NCI-H2107 treated with DMSO at 0.1 percent for 48 hours (cell line): ENCODE results near the gene FNDC11.
"Not testable (repeated sequence)": the region's sequence is repeated elsewhere in the genome, so short reads cannot be mapped to it uniquely, and the experiment has no call there.

Experiments used
- DNase-seq: peaks from one replicate; lab custom pipeline; 2025; ENCODE audit not compliant: unreplicated experiment; lab: John Stamatoyannopoulos, UW

The FNDC11 gene

GRCh38 chr20:63565699-63566335 is 11.9 kb downstream of the FNDC11 start:
- DNase-seq: no peak

DNA sequence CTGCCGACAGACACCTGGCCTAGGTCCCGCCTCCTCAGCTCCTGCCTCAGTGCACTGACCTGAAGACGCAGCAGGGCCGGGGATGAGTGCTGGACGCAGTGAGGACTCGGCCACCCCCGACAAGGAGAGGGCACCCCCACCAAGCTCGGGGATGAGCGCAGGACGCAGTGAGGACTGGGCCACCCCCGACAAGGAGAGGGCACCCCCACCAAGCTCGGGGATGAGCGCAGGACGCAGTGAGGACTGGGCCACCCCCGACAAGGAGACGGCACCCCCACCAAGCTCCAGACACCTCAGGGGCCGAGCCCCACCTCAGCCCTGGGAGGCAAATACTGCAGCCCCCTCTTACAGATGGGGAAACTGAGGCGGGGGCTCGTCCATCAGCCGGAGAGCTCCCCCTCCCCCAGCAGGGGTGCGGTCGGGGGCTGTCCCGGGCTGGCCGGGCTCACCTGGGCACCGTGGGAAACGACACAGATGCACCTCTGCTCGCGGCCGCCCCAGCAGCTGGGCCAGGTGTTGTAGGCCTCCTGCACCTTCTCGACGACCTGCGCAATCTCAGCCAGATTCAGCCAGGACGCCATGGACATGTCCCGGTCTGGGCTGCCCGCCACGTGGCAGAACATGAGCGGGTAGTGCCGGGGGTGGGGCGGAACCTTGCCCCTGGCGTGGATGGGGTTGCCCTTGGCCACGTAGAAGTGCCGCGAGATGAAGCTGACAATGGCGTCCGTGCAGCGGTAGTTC is 12.6 kb downstream of the FNDC11 start:
- no peak for DNase-seq

DNA sequence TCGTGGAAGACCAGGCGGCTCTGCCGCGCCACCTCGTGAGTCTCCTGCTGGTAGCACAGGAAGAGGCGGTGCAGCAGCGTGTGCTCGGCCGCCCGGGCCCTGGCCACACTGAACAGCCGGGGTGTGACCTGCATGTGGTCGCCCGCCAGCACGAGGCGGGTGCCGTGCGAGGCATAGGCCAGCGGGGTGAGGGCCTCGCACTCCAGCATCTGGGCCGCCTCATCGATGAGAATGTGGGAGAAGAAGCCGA is 13.1 kb downstream of the FNDC11 start:
- DNase-seq: no peak

DNA sequence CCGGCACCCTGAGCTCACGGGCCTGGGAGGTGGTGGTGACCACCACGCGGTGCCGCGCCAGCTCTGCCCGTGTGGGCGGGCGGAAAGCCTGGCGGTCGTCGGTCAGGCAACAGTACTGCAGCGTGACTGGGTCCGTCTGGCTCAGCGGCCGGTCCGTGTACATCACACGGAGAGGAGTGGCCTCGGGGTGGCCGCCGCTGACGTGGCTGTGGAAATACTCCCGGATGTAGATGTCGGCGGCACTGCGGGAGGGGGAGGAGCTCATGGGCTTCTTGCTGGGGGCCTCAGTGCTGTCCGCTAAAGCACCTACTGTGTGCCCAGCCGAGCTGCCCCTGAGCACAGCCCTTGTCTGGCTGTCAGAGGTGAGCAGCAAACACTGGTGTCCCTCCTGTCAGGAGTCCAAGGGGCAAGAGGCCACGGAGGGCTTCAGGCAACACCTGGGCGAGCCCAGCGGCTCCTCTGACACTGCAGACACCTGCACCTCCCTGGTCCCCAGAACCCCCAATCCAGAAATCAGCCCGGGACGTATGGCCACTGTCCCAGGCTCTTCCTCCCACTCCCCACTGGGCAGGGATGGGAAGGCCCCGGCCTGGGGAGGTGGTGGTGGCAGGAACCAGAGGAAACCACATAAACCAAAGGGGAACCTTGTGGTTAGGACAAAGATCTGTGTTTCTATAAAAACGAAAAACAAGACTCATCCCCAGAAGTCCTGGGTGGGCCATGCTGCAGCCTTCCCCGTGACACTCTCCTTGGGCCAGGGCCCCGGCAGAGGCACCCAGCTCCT is 13.6 kb downstream of the FNDC11 start:
- DNase-seq: no peak

- DNase-seq: no peak
These were observed 14.4 kb downstream of the FNDC11 start for GRCh38 chr20:63568170-63568981.

GRCh38 chr20:63568986-63569949 is 15.3 kb downstream of the FNDC11 start:
- no peak for DNase-seq

GRCh38 chr20:63570281-63571086 is 16.5 kb downstream of the FNDC11 start:
- no peak for DNase-seq

GRCh38 chr20:63571087-63571478 is 17.1 kb downstream of the FNDC11 start:
- not testable (repeated sequence) for DNase-seq

GRCh38 chr20:63572071-63572787 is 18.3 kb downstream of the FNDC11 start:
- no peak for DNase-seq

- DNase-seq: no peak
These were observed 19.1 kb downstream of the FNDC11 start for GRCh38 chr20:63572788-63573646.

- DNase-seq: no peak
These were observed 19.7 kb downstream of the FNDC11 start for GRCh38 chr20:63573647-63574131.

- DNase-seq: peak; percentile 25
These were observed 20.3 kb downstream of the FNDC11 start, which contains the start of gene HELZ2 for GRCh38 chr20:63574156-63574828. Gene HELZ2, minus strand, starts transcription at chr20:63574239. Its CDS starts 1,854 bp downstream, at chr20:63572385.

DNA sequence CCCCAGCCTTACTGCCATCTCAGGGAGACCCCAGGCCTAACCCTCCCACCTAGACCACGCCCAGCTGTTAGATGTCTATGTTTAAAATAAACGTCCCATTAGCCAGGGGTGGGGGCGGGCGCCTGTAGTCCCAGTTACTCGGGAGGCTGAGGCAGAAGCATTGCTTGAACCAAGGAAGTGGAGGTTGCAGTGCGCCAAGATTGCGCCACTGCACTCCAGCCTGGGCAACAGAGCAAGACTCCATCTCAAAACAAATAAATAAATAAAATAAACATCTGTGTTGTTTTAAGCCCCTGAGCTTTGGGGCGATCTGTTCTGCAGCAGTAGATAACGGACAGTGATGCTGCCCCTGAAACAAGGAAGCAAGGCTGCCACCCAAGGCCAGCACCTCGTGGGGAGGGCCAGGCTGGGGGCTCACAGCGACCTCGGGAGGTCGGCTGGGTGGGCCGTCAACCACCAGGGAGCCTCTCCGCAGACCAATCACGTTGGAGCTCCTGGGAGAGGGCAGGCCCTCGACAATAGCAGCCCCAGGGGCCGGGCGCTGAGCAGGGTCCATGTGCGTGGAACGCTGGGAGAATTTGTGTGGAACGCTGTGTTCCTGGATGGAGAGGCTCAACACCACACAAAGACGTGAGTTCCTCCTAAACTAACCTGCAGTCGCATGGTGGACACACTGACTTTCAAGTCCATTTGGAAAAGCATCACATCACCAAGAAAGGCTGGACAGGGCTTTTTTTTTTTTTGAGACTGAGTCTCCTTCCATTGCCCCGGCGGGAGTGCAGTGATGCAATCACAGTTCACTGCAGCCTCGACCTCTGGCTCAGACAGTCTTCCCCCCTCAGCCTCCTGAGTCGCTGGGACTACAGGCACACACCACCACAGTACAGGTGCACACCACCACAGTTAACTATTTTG is 21.1 kb downstream of the FNDC11 start:
- DNase-seq: no peak

DNA sequence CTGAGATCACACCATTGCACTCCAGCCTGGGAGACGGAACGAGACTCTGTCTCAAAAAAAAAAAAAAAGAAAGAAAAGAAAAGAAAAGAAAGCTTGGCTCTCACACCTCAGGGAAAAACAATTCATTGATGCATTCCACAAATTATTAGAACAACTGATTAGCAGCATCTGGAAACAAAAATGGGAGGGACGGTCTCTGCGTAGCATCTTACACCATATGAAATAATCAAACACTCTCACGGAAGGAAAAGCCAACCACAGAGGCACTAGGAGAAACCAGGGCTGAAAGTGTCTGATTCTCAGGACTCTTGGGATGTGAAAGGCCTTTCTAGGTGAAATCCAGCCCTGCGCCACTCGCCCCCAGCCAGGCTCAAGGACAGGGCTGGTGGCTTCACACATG is 22.4 kb downstream of the FNDC11 start:
- no peak for DNase-seq

DNA sequence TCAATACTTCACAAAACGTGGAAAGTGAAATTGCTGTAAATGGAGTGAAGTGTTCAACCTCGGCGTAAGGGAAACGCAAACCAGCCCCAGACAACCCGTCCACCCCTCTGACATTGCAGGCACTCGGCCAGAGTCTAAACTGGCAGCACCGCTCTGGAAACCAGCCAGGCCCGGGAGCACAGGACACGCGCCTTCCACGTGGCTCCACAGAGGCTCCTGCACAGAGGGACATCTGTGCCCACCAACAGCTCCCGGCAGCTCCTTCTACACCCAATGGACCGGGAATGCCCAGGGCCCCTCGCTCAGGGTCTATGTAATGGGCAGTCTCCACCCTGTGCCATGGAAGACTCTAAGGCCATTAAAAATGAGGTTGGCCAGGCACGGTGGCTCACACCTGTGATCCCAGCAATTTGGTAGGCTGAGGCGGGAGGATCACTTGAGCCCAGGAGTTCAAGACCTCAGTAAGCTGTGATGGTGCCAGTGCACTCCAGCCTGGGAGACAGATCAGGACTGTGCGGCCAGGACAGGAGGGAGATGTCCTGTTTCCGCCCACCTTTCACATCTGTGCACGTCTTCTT is 23.4 kb downstream of the FNDC11 start:
- DNase-seq: no peak
